ENCODE data around the gene BPIFA2.

- TF ChIP-seq POLR2A (IDR thresholded peaks at IDR 0.05; ENCODE audit: low read length): no peak
- TF ChIP-seq GATA1 (IDR thresholded peaks at IDR 0.05; ENCODE audit: low read depth, low read length): no peak
Measured at GRCh38 chr20:33154252-33154651, 13.7 kb upstream of the BPIFA2 start.

All from erythroblast (primary cell).